Stimulated activated CD8-positive, alpha-beta memory T cell treated with anti-CD3 and anti-CD28 coated beads, Interleukin-12 subunit alpha, Interleukin-12 subunit beta, amount 100 ng/mL, for 1 hour (primary cell): ENCODE data around the gene ERC2.
"Not testable (repeated sequence)": the region's sequence is repeated elsewhere in the genome, so short reads cannot be mapped to it uniquely, and the experiment has no call there.

Source experiments
- DNase-seq: peaks from one replicate; pipeline ENCODE4 v3.0.0-alpha.2; 2020; ENCODE audit warnings: low read depth

ERC2 gene

GRCh38 chr3:55521064-55521737 lies 947.1 kb downstream of the ERC2 start:
- DNase-seq: no peak

GRCh38 chr3:55519019-55519418 lies 949.2 kb downstream of the ERC2 start:
- no peak for DNase-seq

GRCh38 chr3:55518451-55518850 lies 949.8 kb downstream of the ERC2 start:
- DNase-seq: no peak

GRCh38 chr3:55516392-55517030 lies 951.8 kb downstream of the ERC2 start:
- no peak for DNase-seq

GRCh38 chr3:55515550-55516246 lies 952.6 kb downstream of the ERC2 start:
- DNase-seq: no peak

- no peak for DNase-seq
Measured at GRCh38 chr3:55514962-55515361, 953.3 kb downstream of the ERC2 start.

- no peak for DNase-seq
Measured at GRCh38 chr3:55512571-55513343, 955.5 kb downstream of the ERC2 start.

- no peak for DNase-seq
Measured at GRCh38 chr3:55511895-55512570, 956.2 kb downstream of the ERC2 start.

- no peak for DNase-seq
Measured at GRCh38 chr3:55508335-55508734, 959.9 kb downstream of the ERC2 start.

GRCh38 chr3:55507808-55508207 lies 960.5 kb downstream of the ERC2 start:
- no peak for DNase-seq

- no peak for DNase-seq
Measured at GRCh38 chr3:55505776-55506175, 962.5 kb downstream of the ERC2 start.

GRCh38 chr3:55505102-55505501 lies 963.2 kb downstream of the ERC2 start:
- DNase-seq: not testable (repeated sequence)

GRCh38 chr3:55501905-55502304 lies 966.4 kb downstream of the ERC2 start:
- DNase-seq: no peak

GRCh38 chr3:55500555-55501330 lies 967.5 kb downstream of the ERC2 start:
- DNase-seq: no peak

GRCh38 chr3:55498520-55498919 lies 969.7 kb downstream of the ERC2 start:
- no peak for DNase-seq

- DNase-seq: no peak
Measured at GRCh38 chr3:55497250-55497649, 971.0 kb downstream of the ERC2 start.

- DNase-seq: no peak
Measured at GRCh38 chr3:55494976-55495375, 973.3 kb downstream of the ERC2 start.

GRCh38 chr3:55492976-55493375 lies 975.3 kb downstream of the ERC2 start:
- DNase-seq: no peak

- DNase-seq: no peak
Measured at GRCh38 chr3:55491296-55491816, 976.9 kb downstream of the ERC2 start.

- DNase-seq: no peak
Measured at GRCh38 chr3:55490276-55490913, 977.9 kb downstream of the ERC2 start.

GRCh38 chr3:55489798-55490132 lies 978.5 kb downstream of the ERC2 start:
- no peak for DNase-seq
